GM10248 (cell line): ENCODE measurements around the gene SPTLC1.

Experiments used
- CTCF ChIA-PET: fragments of 300-600 bp; sonication (Branson Sonifier 250); formaldehyde crosslinking; extraction: SDS; loops from one replicate; lab custom pipeline; 2021; ENCODE audit warnings: antibody characterized with exemption; lab: Yijun Ruan, JAX
- POLR2A ChIA-PET: fragments of 350-650 bp; sonication (Branson Sonifier 250); formaldehyde crosslinking; extraction: SDS; loops from one replicate; lab custom pipeline; 2020; ENCODE audit warnings: antibody characterized with exemption; lab: Yijun Ruan, JAX
- DNase-seq: peaks from one replicate; pipeline ENCODE4 v3.0.0; 2012; ENCODE audit errors: extremely low spot score
- CTCF ChIP-seq: IDR thresholded peaks from 2 replicates; pipeline ENCODE4 v1.5.1; 2012; ENCODE audit warnings: mild to moderate bottlenecking, low read depth; ENCODE audit errors: extremely low read depth, missing control alignments, control extremely low read depth

SPTLC1 gene

GRCh38 chr9:92132501-92132900 lies 17.3 kb upstream of the SPTLC1 start:
- CTCF ChIA-PET, result interaction anchor here (0.8 to 1.1 kb wide), 2 partner anchors 14 to 502 kb away, joined by 3 read pairs; no protein-coding TSS in a partner anchor
- no peak for TF ChIP-seq CTCF
- POLR2A ChIA-PET, result no interaction called here
- DNase-seq, result no peak

GRCh38 chr9:92122800-92123199 lies 7.6 kb upstream of the SPTLC1 start:
- ChIA-PET POLR2A (no interaction called here), CTCF (interaction anchor here (5.8 kb wide), 1 partner anchor 17 kb away, joined by 37 read pairs; no protein-coding TSS in a partner anchor)
- TF ChIP-seq CTCF, result no peak
- DNase-seq, result no peak

GRCh38 chr9:92122061-92122460 lies 6.8 kb upstream of the SPTLC1 start:
- no peak for TF ChIP-seq CTCF
- DNase-seq, result no peak
- ChIA-PET CTCF (interaction anchor here (1.3 to 5.8 kb wide), 3 partner anchors 13 to 21 kb away, joined by 3 to 37 read pairs (median 5); no protein-coding TSS in a partner anchor), POLR2A (no interaction called here)

- ChIA-PET POLR2A (no interaction called here), CTCF (interaction anchor here (1.3 to 5.8 kb wide), 3 partner anchors 14 to 22 kb away, joined by 3 to 37 read pairs (median 5); no protein-coding TSS in a partner anchor)
- no peak for TF ChIP-seq CTCF
- DNase-seq, result no peak
Observed at GRCh38 chr9:92121265-92121664, 6.1 kb upstream of the SPTLC1 start.

- ChIA-PET POLR2A (no interaction called here), CTCF (no interaction called here)
- TF ChIP-seq CTCF, result no peak
- no peak for DNase-seq
Observed at GRCh38 chr9:92120138-92120537, 4.9 kb upstream of the SPTLC1 start.

GRCh38 chr9:92119586-92119985 lies 4.4 kb upstream of the SPTLC1 start:
- ChIA-PET CTCF (no interaction called here), POLR2A (no interaction called here)
- DNase-seq, result no peak
- no peak for TF ChIP-seq CTCF
